ENCODE data around the gene PHACTR4. TPM values are rescaled to one million over a fixed set of nuclear protein-coding genes. Genes with fewer than 3 reads are reported as not detected.
A peak's percentile ranks its signal among the peaks of the same experiment; 100 is the strongest.

PHACTR4 gene
- total and polyA plus RNA-seq, 2 of the 13 experiments (the other 11 are each of a cell fraction or from before 2014, with no cell fraction given) = 13.9 to 17.1 TPM

- TF ChIP-seq AHR (CRISPR knock-in tag; IDR thresholded peaks at IDR 0.05) (no peak), SIN3A (IDR thresholded peaks at IDR 0.05; ENCODE audit: borderline replicate concordance, low read depth, low read length) (peak; percentile 53; the same call in 1 of the 2 replicates), ZFAT (CRISPR knock-in tag; conservative IDR thresholded peaks at IDR 0.05) (no peak), POLR2AphosphoS5 (IDR thresholded peaks at IDR 0.05; ENCODE audit: low read depth, low read length) (peak; percentile 75), RCOR2 (CRISPR knock-in tag; IDR thresholded peaks at IDR 0.05) (no peak), CEBPB (IDR thresholded peaks at IDR 0.05; ENCODE audit: borderline replicate concordance, low read depth, low read length) (no peak), STAT5B (CRISPR knock-in tag; IDR thresholded peaks at IDR 0.05) (no peak), DR1 (CRISPR knock-in tag; IDR thresholded peaks at IDR 0.05) (peak; percentile 80; the same call in 1 of the 2 replicates), ZNF414 (CRISPR knock-in tag; IDR thresholded peaks at IDR 0.05) (no peak), RFX3 (CRISPR knock-in tag; IDR thresholded peaks at IDR 0.05) (no peak), POLR2G (IDR thresholded peaks at IDR 0.05; ENCODE audit: low read depth, low read length) (peak; percentile 78), IKZF4 (CRISPR knock-in tag; IDR thresholded peaks at IDR 0.05; ENCODE audit: borderline replicate concordance, low read depth, not compliant biosample characterization) (no peak), DDIT3 (CRISPR knock-in tag; IDR thresholded peaks at IDR 0.05) (no peak), ZNF629 (CRISPR knock-in tag; conservative IDR thresholded peaks at IDR 0.05) (no peak), CREBL2 (CRISPR knock-in tag; IDR thresholded peaks at IDR 0.05; ENCODE audit: borderline replicate concordance) (no peak), ZNF781 (CRISPR knock-in tag; IDR thresholded peaks at IDR 0.05; ENCODE audit: borderline replicate concordance, not compliant biosample characterization) (no peak), ZFP62 (CRISPR knock-in tag; IDR thresholded peaks at IDR 0.05) (no peak), MZF1 (CRISPR knock-in tag; IDR thresholded peaks at IDR 0.05; ENCODE audit: borderline replicate concordance) (no peak), HOXA3 (CRISPR knock-in tag; IDR thresholded peaks at IDR 0.05) (peak; percentile 49; the same call in 1 of the 2 replicates), ZNF354B (CRISPR knock-in tag; IDR thresholded peaks at IDR 0.05) (no peak), HNRNPH1 (optimal IDR thresholded peaks at IDR 0.05; ENCODE audit: low read depth, low read length) (no peak), REPIN1 (CRISPR knock-in tag; IDR thresholded peaks at IDR 0.05; ENCODE audit: borderline replicate concordance, low read depth) (0 out of 2 replicates have a peak, but pooled peaks have one; percentile 23), ZNF597 (CRISPR knock-in tag; IDR thresholded peaks at IDR 0.05) (no peak), ZNF383 (CRISPR knock-in tag; IDR thresholded peaks at IDR 0.05; ENCODE audit: borderline replicate concordance) (no peak)
Measured at GRCh38 chr1:28437924-28438699, 68.6 kb downstream of the PHACTR4 start (continued).
